ENCODE measurements around the gene ADAM29. TPM values are rescaled to one million over a fixed set of nuclear protein-coding genes. Genes with fewer than 3 reads are reported as not detected.
"Not testable (repeated sequence)": the region's sequence is repeated elsewhere in the genome, so short reads cannot be mapped to it uniquely, and the experiment has no call there.

Gene ADAM29
- total RNA-seq, 1 donor from 2014 or later: not detected

DNA sequence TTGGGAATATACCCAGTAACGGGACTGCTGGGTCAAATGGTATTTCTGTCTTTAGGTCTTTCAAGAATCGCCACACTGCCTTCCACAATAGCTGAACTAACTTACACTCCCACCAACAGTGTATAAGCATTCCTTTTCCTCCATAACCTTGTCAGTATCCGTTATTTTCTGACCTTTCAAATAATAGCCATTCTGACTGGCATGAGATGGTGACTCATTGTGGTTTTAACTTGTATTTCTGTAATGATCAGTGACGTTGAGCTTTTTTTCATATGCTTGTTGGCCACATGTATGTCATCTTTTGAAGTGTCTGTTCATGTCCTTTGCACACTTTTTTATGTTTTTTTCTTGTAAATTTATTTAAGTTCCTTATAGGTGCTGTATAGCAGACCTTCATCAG is 81.2 kb downstream of the ADAM29 start:
- Mint-ChIP-seq H3K27ac (ENCODE audit: unreplicated experiment) (no peak overlapping the region), H3K9me3 (ENCODE audit: unreplicated experiment) (no peaks in the 10 kb centered on the region), H3K4me1 (ENCODE audit: low read depth, unreplicated experiment) (no peaks in the 10 kb centered on the region), H3K27me3 (ENCODE audit: unreplicated experiment) (no peaks in the 10 kb centered on the region), H3K36me3 (ENCODE audit: unreplicated experiment) (no peaks in the 10 kb centered on the region), H3K4me3 (ENCODE audit: unreplicated experiment) (no peak overlapping the region)
- no peak for DNase-seq
- TF ChIP-seq, protein P1, sequence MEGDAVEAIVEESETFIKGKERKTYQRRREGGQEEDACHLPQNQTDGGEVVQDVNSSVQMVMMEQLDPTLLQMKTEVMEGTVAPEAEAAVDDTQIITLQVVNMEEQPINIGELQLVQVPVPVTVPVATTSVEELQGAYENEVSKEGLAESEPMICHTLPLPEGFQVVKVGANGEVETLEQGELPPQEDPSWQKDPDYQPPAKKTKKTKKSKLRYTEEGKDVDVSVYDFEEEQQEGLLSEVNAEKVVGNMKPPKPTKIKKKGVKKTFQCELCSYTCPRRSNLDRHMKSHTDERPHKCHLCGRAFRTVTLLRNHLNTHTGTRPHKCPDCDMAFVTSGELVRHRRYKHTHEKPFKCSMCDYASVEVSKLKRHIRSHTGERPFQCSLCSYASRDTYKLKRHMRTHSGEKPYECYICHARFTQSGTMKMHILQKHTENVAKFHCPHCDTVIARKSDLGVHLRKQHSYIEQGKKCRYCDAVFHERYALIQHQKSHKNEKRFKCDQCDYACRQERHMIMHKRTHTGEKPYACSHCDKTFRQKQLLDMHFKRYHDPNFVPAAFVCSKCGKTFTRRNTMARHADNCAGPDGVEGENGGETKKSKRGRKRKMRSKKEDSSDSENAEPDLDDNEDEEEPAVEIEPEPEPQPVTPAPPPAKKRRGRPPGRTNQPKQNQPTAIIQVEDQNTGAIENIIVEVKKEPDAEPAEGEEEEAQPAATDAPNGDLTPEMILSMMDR (IDR thresholded peaks at IDR 0.05; ENCODE audit: partially characterized antibody, unreplicated experiment): no peak

DNA sequence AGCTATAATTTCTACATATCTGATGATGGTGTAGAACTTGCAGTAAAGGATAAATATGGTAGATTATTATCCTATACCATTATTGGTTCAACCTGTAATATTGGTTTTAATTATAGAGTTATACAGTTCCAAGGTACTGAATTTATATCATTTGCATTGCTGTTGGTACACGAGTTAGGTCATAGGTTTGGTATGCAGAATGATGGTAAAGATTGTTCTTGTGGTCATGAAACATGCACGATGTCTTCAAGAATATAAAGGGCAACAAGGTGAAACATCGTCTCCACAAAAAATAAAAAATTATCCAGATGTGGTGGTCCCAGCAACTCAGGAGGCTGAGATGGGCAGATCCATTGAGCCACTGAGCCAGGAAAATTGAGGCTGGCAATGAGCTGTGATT is 99.6 kb downstream of the ADAM29 start:
- DNase-seq: no peak
- TF ChIP-seq, protein P1 (IDR thresholded peaks at IDR 0.05; ENCODE audit: partially characterized antibody, unreplicated experiment): no peak
- Mint-ChIP-seq H3K36me3 (ENCODE audit: unreplicated experiment) (peaks cover 3% of the 10 kb centered on the region), H3K27me3 (ENCODE audit: unreplicated experiment) (no peaks in the 10 kb centered on the region), H3K9me3 (ENCODE audit: unreplicated experiment) (peaks cover 2% of the 10 kb centered on the region), H3K27ac (ENCODE audit: unreplicated experiment) (no peak overlapping the region), H3K4me3 (ENCODE audit: unreplicated experiment) (no peak overlapping the region), H3K4me1 (ENCODE audit: low read depth, unreplicated experiment) (no peaks in the 10 kb centered on the region)

DNA sequence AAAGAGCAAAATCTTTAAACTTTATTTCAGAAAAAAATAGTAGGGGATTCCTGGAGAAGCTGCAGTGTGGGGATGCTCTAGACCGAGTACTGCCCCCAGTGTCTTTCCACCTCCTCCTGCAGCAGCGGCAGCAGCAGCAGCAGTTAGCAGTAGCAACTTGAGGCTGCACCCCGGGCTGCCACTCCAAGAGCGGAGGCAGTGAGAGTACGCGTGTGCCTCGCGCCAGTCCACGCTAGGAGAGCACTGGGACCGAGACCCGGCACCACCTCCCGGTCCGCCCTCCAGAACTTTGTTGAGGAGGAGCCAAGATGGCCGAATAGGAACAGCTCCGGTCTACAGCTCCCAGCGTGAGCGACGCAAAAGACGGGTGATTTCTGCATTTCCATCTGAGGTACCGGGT is 101.3 kb downstream of the ADAM29 start:
- not testable (repeated sequence) for H3K9me3 Mint-ChIP-seq (ENCODE audit: unreplicated experiment); H3K4me1 Mint-ChIP-seq (ENCODE audit: low read depth, unreplicated experiment); DNase-seq; H3K4me3 Mint-ChIP-seq (ENCODE audit: unreplicated experiment); H3K36me3 Mint-ChIP-seq (ENCODE audit: unreplicated experiment); H3K27ac Mint-ChIP-seq (ENCODE audit: unreplicated experiment); H3K27me3 Mint-ChIP-seq (ENCODE audit: unreplicated experiment)

Other genes with a start within 250 kb of the ADAM29 start
- not detected for gene GLRA3, start 89.1 kb upstream of the ADAM29 start, total RNA-seq (ENCODE audit: unreplicated experiment)